K562 (cell line): Measurements from ENCODE around the gene AHNAK. TPM values are rescaled to one million over a fixed set of nuclear protein-coding genes. Genes with fewer than 3 reads are reported as not detected.

ENCODE experiments used
- ARID1B ChIP-seq: fragments of 450-650 bp; IDR thresholded peaks from 2 replicates; pipeline ENCODE4 v1.6.1; 2016; ENCODE audit warnings: antibody characterized with exemption, mild to moderate bottlenecking, inconsistent platforms
- ATF7 ChIP-seq: fragments of 450-650 bp; IDR thresholded peaks from 2 replicates; pipeline ENCODE4 v1.7.1; 2014; ENCODE audit warnings: mild to moderate bottlenecking, moderate library complexity
- BACH1 ChIP-seq: fragments of 200-800 bp; sonication (Bioruptor generic); IDR thresholded peaks from 2 replicates; pipeline ENCODE4 v1.6.1; 2016; ENCODE audit warnings: missing genetic modification characterization, missing compliant biosample characterization
- BRD9 ChIP-seq: fragments of 450-650 bp; IDR thresholded peaks from 2 replicates; pipeline ENCODE4 v1.6.1; 2018; ENCODE audit warnings: low read depth; ENCODE audit not compliant: partially characterized antibody
- CREM ChIP-seq: IDR thresholded peaks from 2 replicates; pipeline ENCODE4 v1.6.1; 2014; ENCODE audit warnings: antibody characterized with exemption, low read depth
- CTBP1 ChIP-seq: fragments of 450-650 bp; IDR thresholded peaks from 2 replicates; pipeline ENCODE4 v1.6.1; 2016; ENCODE audit warnings: borderline replicate concordance
- E4F1 ChIP-seq: fragments of 250-450 bp; sonication (Bioruptor Pico); IDR thresholded peaks from 2 replicates; pipeline ENCODE4 v1.5.0; 2021; ENCODE audit warnings: mild to moderate bottlenecking, borderline replicate concordance
- FOXK2 ChIP-seq, 2 experiments: fragments of 450-650 bp; IDR thresholded peaks in 1 of 2; conservative IDR thresholded peaks in 1 of 2; 2 replicates each; pipeline ENCODE4 v1.6.1; 2016; ENCODE audit warnings: low read depth in 2 of 2, mild to moderate bottlenecking in 1 of 2
- KAT2B ChIP-seq: IDR thresholded peaks from one replicate; pipeline ENCODE4 v1.6.1; 2012; ENCODE audit warnings: low read depth, mild to moderate bottlenecking, control low read depth, inconsistent platforms, low read length, moderate library complexity
- L3MBTL2 ChIP-seq: fragments of 450-650 bp; IDR thresholded peaks from 2 replicates; pipeline ENCODE4 v1.6.1; 2016; ENCODE audit warnings: mild to moderate bottlenecking, moderate library complexity
- MAFF ChIP-seq: IDR thresholded peaks from 2 replicates; pipeline ENCODE4 v1.6.1; 2012; ENCODE audit warnings: low read length, improper control_type of control experiment
- MAFK ChIP-seq: IDR thresholded peaks from 2 replicates; pipeline ENCODE4 v1.6.1; 2011; ENCODE audit warnings: low read length, improper control_type of control experiment
- MCM2 ChIP-seq: fragments of 450-650 bp; IDR thresholded peaks from 2 replicates; pipeline ENCODE4 v1.6.1; 2017; ENCODE audit warnings: low read depth, mild to moderate bottlenecking
- MCM3 ChIP-seq: fragments of 450-650 bp; IDR thresholded peaks from 2 replicates; pipeline ENCODE4 v1.6.1; 2016
- MCM5 ChIP-seq: fragments of 450-650 bp; IDR thresholded peaks from 2 replicates; pipeline ENCODE4 v1.6.1; 2016; ENCODE audit warnings: low read depth
- MYNN ChIP-seq, 2 experiments: sonication (generic); formaldehyde crosslinking in 1 of 2; IDR thresholded peaks; 2 replicates each; pipeline versions ENCODE4 v1.5.0 to v1.6.1; 2016 to 2020; ENCODE audit warnings: antibody characterized with exemption in 1 of 2, missing genetic modification reagents in 1 of 2
- NFE2 ChIP-seq: IDR thresholded peaks from 2 replicates; pipeline ENCODE4 v1.6.1; 2014; ENCODE audit warnings: antibody characterized with exemption, low read depth
- RAD21 ChIP-seq, 2 experiments: fragments of 250-450 bp in 1 of 2; fragments of 450-650 bp in 1 of 2; sonication (Bioruptor Pico) in 1 of 2; formaldehyde crosslinking in 1 of 2; IDR thresholded peaks in 1 of 2; conservative IDR thresholded peaks in 1 of 2; 2 replicates each; pipeline versions ENCODE4 v1.4.0 to v1.8.0; 2020 to 2022; ENCODE audit warnings: mild to moderate bottlenecking in 2 of 2, moderate library complexity in 1 of 2
- RBM15 ChIP-seq: fragments of 200-400 bp; formaldehyde crosslinking; IDR thresholded peaks from 2 replicates; pipeline ENCODE4 v1.6.1; 2018; ENCODE audit warnings: mild to moderate bottlenecking, low read length, moderate library complexity; ENCODE audit not compliant: insufficient read depth
- RBM34 ChIP-seq: fragments of 200-400 bp; formaldehyde crosslinking; IDR thresholded peaks from 2 replicates; pipeline ENCODE4 v1.6.1; 2018; ENCODE audit warnings: low read length, borderline replicate concordance; ENCODE audit not compliant: insufficient read depth
- RCOR1 ChIP-seq, 2 experiments: IDR thresholded peaks; 2 replicates each; pipeline ENCODE4 v1.6.1; 2012; ENCODE audit warnings: low read depth in 2 of 2, low read length in 2 of 2, borderline replicate concordance in 1 of 2, improper control_type of control experiment in 1 of 2
- TAF1 ChIP-seq: IDR thresholded peaks from 2 replicates; pipeline ENCODE4 v1.6.1; 2011; ENCODE audit warnings: mild to moderate bottlenecking, low read length, moderate library complexity; ENCODE audit not compliant: insufficient read depth, control insufficient read depth, severe bottlenecking; ENCODE audit errors: extremely low read depth
- ZC3H11A ChIP-seq: IDR thresholded peaks from 2 replicates; pipeline ENCODE4 v1.6.1; 2012; ENCODE audit warnings: low read depth, low read length, improper control_type of control experiment
- ZEB2 ChIP-seq: fragments of 450-650 bp; IDR thresholded peaks from 2 replicates; pipeline ENCODE4 v1.6.1; 2016
- ZFPM2 ChIP-seq: fragments of 250-450 bp; sonication (Bioruptor Pico); IDR thresholded peaks from 2 replicates; pipeline ENCODE4 v1.5.1; 2022; ENCODE audit warnings: mild to moderate bottlenecking
- ZNF316 ChIP-seq: fragments of 450-650 bp; IDR thresholded peaks from 2 replicates; pipeline ENCODE4 v1.6.1; 2016
- ZNF584 ChIP-seq: fragments of 200-800 bp; sonication (Bioruptor generic); IDR thresholded peaks from 2 replicates; pipeline ENCODE4 v1.6.1; 2016; ENCODE audit warnings: low read depth, mild to moderate bottlenecking, missing genetic modification characterization, missing compliant biosample characterization
- polyA plus RNA-seq, 8 experiments: library from polyadenylated mRNA; depleted of rRNA in 4 of 8; stranded (reverse) in 5 of 8; unstranded in 3 of 8; fragments of >200 nt; fragmentation: Nextera tagmentation in 2 of 8; fragmentation: Illumina TruSeq in 1 of 8; extraction: Ambion mirVana in 2 of 8; extraction: Trizol in 1 of 8; gene quantifications; 2 replicates each; pipeline versions ENCODE4 v1.2.1 to v1.2.3, GENCODE V29; 2011 to 2014; ENCODE audit warnings: inconsistent platforms in 1 of 8, missing spikeins in 1 of 8
- total RNA-seq, 7 experiments: library from RNA; depleted of rRNA in 6 of 7; stranded (reverse); fragments of >200 nt in 6 of 7; fragmentation: Illumina TruSeq in 2 of 7; extraction: Trizol in 2 of 7; gene quantifications; 2 replicates each; pipeline versions ENCODE4 v1.2.1 to v1.2.3, GENCODE V29; 2011 to 2021; ENCODE audit warnings: low replicate concordance in 1 of 7
- TF ChIP-seq, protein P1 (sequence below): sonication (generic); formaldehyde crosslinking; IDR thresholded peaks from 2 replicates; pipeline ENCODE4 v1.8.1; 2023; ENCODE audit warnings: mild to moderate bottlenecking, missing genetic modification reagents

Gene AHNAK
- total and polyA plus RNA-seq, 9 of the 15 experiments (the other 6 are each of a cell fraction or from before 2014, with no cell fraction given) = 1.5 to 89.7 (median 45.0) TPM

DNA sequence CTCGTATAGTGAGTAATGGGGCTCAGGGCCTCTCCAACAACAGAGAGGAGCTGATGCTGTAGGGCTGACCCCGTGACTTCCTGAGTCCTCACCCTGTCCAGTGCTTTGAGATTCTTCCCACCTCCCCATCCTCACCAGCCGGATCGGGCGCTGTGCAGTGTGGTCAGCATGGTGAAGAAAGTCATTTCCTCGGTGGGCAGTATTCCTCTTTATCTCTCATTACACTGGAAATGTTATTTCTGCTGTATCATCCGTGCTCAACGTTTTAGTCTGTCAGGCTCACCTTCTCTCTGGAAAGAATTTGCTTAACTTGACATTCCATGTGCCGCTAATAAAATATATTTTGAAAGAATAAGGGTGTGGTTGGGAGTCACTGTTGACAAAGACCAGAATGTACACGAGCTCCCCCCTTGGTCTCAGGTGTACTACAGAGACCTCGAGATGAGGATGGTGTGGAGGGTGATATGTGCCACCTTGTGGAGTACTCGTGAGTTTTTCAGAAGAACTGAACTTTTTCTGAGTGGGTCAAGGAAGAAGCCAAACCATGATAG is 153.5 kb downstream of the AHNAK start (continued):
- TF ChIP-seq ATF7 (0 out of 2 replicates have a peak, but pooled peaks have one; percentile 24), KAT2B (no peak), CREM (0 out of 2 replicates have a peak, but pooled peaks have one; percentile 24), ZNF316 (peak; percentile 63), RBM34 (no peak), RBM15 (no peak), ZC3H11A (0 out of 2 replicates have a peak, but pooled peaks have one; percentile 46), MAFF (no peak), MCM3 (no peak), NFE2 (peak; percentile 68), L3MBTL2 (peak; percentile 61; the same call in 1 of the 2 replicates), RCOR1 (IDR thresholded peaks at IDR 0.05; ENCODE audit: borderline replicate concordance in 1 of 2, low read depth in 2 of 2, low read length in 2 of 2) (peak in 1 of 2 experiments; percentile 43; a peak in 1 of 4 replicates), MYNN (IDR thresholded peaks at IDR 0.05) (no peak), MYNN (CRISPR knock-in tag; IDR thresholded peaks at IDR 0.05) (no peak), MCM2 (no peak), ZFPM2 (CRISPR knock-in tag) (no peak), FOXK2 (conservative IDR thresholded peaks at IDR 0.05 in 1 of 2, IDR thresholded peaks at IDR 0.05 in 1 of 2; ENCODE audit: low read depth in 2 of 2) (peak; percentile 25 to 74; a peak in 2 of 4 replicates), MCM5 (no peak), BRD9 (no peak), CTBP1 (peak; percentile 90), E4F1 (no peak), BACH1 (tag) (no peak), MAFK (peak; percentile 19; the same call in 1 of the 2 replicates), ZEB2 (peak; percentile 82), ARID1B (peak; percentile 28), TAF1 (no peak), ZNF584 (CRISPR knock-in tag) (no peak), RAD21 (CRISPR knock-in tag; conservative IDR thresholded peaks at IDR 0.05 in 1 of 2, IDR thresholded peaks at IDR 0.05 in 1 of 2) (peak; percentile 31 to 58; a peak in 3 of 4 replicates)
- TF ChIP-seq, protein P1, sequence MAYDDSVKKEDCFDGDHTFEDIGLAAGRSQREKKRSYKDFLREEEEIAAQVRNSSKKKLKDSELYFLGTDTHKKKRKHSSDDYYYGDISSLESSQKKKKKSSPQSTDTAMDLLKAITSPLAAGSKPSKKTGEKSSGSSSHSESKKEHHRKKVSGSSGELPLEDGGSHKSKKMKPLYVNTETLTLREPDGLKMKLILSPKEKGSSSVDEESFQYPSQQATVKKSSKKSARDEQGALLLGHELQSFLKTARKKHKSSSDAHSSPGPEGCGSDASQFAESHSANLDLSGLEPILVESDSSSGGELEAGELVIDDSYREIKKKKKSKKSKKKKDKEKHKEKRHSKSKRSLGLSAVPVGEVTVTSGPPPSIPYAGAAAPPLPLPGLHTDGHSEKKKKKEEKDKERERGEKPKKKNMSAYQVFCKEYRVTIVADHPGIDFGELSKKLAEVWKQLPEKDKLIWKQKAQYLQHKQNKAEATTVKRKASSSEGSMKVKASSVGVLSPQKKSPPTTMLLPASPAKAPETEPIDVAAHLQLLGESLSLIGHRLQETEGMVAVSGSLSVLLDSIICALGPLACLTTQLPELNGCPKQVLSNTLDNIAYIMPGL (CRISPR knock-in tag) = no peak
